IPS-18c (cell line): Measurements from ENCODE around the gene CAPZA2.
"Not testable (repeated sequence)": the region's sequence is repeated elsewhere in the genome, so short reads cannot be mapped to it uniquely, and the experiment has no call there.

Experiments
- H3K4me3 ChIP-seq: 2 replicates; pipeline ENCODE4 v1.7.0; 2013; ENCODE audit warnings: low read depth, mild to moderate bottlenecking, low read length, moderate library complexity; ENCODE audit not compliant: insufficient read depth
- H3K9me3 ChIP-seq: one replicate; pipeline ENCODE4 v1.6.1; 2013; ENCODE audit warnings: mild to moderate bottlenecking, low read length, moderate library complexity; ENCODE audit not compliant: control insufficient read depth, insufficient read depth

CAPZA2 gene

DNA sequence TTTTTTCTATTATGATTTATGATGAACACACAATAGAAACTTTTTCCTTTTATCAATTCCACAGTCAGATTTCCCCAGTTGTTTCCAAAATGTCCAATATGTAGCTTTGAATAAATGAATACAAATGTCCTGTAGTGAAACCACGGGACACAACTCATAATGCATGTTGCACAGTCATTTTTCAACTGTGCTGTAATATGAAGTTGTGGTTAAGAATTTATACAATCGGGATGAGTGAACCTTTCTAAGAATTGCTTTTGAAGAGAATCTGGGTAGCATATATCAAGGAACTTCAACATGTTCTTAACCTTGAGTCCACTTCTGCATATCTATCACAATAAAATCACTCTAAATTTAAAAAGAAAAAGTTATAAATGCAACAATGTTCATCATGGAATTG lies 76.3 kb downstream of the CAPZA2 start:
- Histone ChIP-seq H3K4me3 (no peak overlapping the region), H3K9me3 (no peaks in the 10 kb centered on the region)

- Histone ChIP-seq H3K9me3 (no peaks in the 10 kb centered on the region), H3K4me3 (no peak overlapping the region)
Measured at GRCh38 chr7:116940689-116941370, 78.4 kb downstream of the CAPZA2 start.

- Histone ChIP-seq H3K9me3 (no peaks in the 10 kb centered on the region), H3K4me3 (no peak overlapping the region)
Measured at GRCh38 chr7:116942504-116942903, 80.1 kb downstream of the CAPZA2 start.

DNA sequence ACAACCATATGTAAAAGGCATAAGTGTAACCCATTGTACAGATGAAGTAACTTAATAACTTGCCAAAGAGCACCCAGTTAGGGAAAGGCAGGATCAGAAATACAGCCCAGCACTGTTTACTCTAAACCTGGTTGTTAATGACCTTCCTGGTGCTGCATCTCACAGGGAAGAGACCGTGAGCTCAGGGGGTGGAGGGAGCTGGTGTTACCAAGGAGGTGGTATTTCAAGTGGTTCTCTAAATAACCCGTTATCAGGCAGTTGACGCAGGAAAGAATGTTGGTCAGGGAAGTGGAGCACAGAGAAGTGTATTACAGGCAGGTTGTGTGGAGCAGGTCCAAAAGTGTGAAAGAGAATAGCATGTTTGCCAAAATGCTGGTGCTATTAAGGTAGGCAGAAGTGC lies 86.5 kb downstream of the CAPZA2 start:
- no peaks in the 10 kb centered on the region for H3K9me3 ChIP-seq
- H3K4me3 ChIP-seq: no peak overlapping the region

- H3K4me3 ChIP-seq: no peak overlapping the region
- no peaks in the 10 kb centered on the region for H3K9me3 ChIP-seq
Measured at GRCh38 chr7:116949941-116950801, 87.8 kb downstream of the CAPZA2 start.

- Histone ChIP-seq H3K4me3 (no peak overlapping the region), H3K9me3 (no peaks in the 10 kb centered on the region)
Measured at GRCh38 chr7:116950889-116951351, 88.5 kb downstream of the CAPZA2 start.

GRCh38 chr7:116951366-116952292 lies 89.2 kb downstream of the CAPZA2 start:
- H3K4me3 ChIP-seq: no peak overlapping the region
- H3K9me3 ChIP-seq: no peaks in the 10 kb centered on the region

GRCh38 chr7:116952635-116953371 lies 90.4 kb downstream of the CAPZA2 start:
- peak overlapping the region; percentile 79 for H3K4me3 ChIP-seq
- H3K9me3 ChIP-seq: no peaks in the 10 kb centered on the region

DNA sequence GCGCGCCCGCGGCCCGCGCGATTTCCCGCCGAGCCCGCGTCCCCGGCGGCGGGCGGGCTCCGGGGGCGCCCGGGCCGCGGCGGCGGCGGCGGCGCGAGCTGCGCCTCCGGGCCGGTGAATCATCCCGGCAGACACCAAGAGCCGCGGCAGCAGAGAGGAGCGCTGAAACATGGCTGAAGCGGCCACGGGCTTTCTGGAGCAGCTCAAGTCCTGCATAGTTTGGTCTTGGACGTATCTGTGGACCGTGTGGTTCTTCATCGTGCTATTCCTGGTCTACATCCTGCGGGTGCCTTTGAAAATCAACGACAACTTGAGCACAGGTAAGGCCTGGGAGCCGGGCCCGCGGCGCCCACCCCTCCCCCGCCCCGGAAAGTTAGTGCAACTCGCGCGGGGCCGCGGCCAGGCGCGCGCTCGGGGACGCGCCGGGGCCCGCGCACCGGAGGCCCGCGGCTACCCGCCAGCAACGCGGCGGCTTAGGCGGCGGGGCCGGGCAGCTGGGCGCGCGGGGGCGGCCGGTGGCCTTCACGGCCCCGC lies 91.1 kb downstream of the CAPZA2 start, which contains the start of gene ST7:
TSS of gene ST7 (plus strand) at position 130 of the 534 bp plus-strand sequence. CDS start at position 170, 40 bp downstream.
- Histone ChIP-seq H3K4me3 (peak within 1 kb of the TSS; percentile 79), H3K9me3 (no peaks in the 10 kb centered on the region)

DNA sequence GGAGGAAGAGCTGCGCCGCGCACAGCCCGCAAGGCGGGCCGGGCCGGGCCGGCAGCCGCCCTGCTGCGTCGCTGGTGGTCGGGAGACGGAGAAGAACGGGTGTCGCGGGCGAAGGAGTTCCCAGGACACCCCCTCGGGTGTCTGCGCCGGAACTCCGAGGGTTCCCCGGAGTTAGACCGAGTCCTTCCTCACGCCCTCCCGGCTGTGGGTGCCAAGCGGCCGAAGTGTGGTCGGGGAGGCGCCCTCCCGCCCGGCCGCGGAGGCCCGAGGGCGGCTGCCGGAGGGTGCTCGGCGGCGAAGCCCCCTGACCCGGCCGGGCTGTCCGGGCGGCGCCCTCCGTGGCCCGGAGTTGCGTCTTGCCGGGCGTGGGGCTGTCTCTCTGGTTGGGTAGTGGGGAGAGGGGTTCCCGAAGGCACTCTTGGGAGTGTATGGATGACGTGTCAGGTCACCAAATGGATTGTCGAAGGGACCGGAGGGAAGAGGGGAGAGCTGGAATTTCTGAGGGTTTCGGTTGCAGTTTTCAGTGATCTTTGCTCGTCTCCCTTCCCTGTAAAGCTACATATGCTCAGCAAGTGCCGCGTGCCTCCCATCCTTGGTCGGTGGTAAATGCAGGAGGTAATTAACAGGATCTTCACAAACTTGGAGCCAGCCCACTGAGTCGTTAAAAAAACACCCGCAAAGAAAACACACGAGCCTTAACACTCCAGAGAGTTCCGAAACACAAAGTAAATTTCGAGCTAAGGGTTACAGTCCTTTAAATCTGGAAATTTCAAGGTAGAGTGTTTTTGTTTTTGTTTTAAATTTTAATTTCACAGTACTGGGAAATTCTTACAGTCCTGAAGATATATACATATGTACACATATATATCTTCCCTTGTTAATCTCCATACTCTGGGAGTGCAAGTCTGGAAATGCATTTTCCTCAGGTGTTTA lies 91.8 kb downstream of the CAPZA2 start:
- Histone ChIP-seq H3K4me3 (peak overlapping the region; percentile 79), H3K9me3 (no peaks in the 10 kb centered on the region)

DNA sequence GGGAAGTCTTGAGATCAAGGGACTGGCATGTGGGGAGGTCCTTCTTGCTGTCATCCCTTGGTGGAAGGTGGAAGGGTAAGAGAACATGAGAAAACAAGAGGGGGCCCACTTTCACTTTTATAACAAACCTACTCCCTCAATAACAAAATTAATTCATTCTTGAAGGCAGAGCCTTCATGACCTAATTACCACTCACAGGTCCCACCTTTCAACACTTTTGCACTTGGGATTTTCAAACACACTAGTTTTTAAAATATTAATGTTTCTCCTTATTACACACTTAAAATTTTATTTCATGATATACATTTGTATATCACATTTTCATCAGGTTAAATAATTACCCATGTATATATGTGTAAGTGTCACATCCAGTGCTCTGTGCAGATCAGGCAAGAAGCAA lies 93.0 kb downstream of the CAPZA2 start:
- no peak overlapping the region for H3K4me3 ChIP-seq

DNA sequence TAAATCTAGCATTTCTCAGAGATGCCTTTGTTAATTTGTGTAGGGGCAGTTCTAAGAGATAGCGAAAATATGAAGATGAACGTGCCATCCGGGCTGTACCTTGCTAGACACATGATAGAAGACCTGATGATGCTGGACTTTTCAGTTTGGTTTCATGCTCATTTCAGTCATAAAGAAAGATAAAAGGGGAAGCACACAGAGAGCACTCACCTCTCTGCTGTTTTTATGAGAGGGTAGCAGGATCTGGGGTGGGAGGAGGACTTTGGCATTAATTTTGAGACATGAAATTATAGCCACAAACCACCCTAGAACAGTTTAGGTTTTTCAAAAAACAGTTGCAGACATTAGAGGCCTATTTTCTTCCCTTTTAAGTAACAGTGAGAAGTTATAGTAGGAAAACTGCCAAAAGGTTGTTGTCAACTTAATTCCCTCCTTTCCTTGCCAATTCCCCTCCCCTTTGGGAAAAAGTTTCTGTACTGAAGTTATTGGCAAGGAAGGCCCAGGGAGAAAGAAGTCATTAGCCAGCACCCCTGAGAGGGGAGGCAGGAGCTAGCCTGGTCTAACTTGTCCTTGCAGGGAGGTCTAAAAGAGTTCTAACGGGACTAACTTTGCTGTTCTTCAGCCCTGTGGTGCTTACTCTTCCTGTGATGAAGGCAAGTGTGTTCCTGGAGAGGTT lies 93.6 kb downstream of the CAPZA2 start:
- Histone ChIP-seq H3K9me3 (no peaks in the 10 kb centered on the region), H3K4me3 (no peak overlapping the region)

More for the DNA sequence above, 93.0 kb downstream of the CAPZA2 start:
- H3K9me3 ChIP-seq: no peaks in the 10 kb centered on the region

DNA sequence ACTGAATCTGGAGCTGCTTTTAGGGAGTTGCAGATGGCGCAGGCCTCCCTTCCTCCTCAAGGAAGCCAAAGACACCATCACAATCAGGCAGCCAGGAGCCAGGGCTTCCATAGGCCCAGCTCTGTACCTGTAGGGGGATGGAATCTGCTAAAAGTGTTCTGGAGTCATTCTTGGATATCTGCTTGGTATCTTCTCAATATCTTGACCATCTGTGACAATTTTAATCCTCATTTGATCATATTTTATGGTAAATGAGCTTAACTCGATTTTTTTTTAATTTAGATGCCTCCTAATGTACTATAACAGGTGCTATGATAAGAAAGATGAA lies 94.1 kb downstream of the CAPZA2 start:
- Histone ChIP-seq H3K4me3 (no peak overlapping the region), H3K9me3 (no peaks in the 10 kb centered on the region)

GRCh38 chr7:116957874-116958273 lies 95.5 kb downstream of the CAPZA2 start:
- Histone ChIP-seq H3K4me3 (no peak overlapping the region), H3K9me3 (no peaks in the 10 kb centered on the region)

GRCh38 chr7:116961966-116962673 lies 99.7 kb downstream of the CAPZA2 start:
- H3K9me3 ChIP-seq, H3K4me3 ChIP-seq: not testable (repeated sequence)
